Central memory CD8-positive, alpha-beta T cell (primary cell): Measurements from ENCODE around the gene MTARC2.
A peak's percentile ranks its signal among the peaks of the same experiment; 100 is the strongest.
"Not testable (repeated sequence)": the region's sequence is repeated elsewhere in the genome, so short reads cannot be mapped to it uniquely, and the experiment has no call there.

ENCODE experiments used
- ATAC-seq: fragments of 150-1000 bp; cut with Tn5 transposase; replicated peaks from 2 replicates; pipeline ENCODE4 v1.10.0; 2022; ENCODE audit warnings: mild to moderate bottlenecking, moderate FRiP score, moderate number of reproducible peaks; ENCODE audit not compliant: poor library complexity, severe bottlenecking; ENCODE audit errors: extremely low read depth
- DNase-seq, 2 donors: peaks; one replicate each; pipeline ENCODE4 v3.0.0; 2021; ENCODE audit warnings: low spot score in 2 of 2
- H3K27ac Mint-ChIP-seq: one replicate; pipeline ENCODE4 v1.8.0; 2022; ENCODE audit warnings: low read depth, mild to moderate bottlenecking, moderate library complexity, mixed read lengths
- H3K27me3 Mint-ChIP-seq: one replicate; pipeline ENCODE4 v1.8.0; 2022; ENCODE audit warnings: mixed read lengths
- H3K36me3 Mint-ChIP-seq: one replicate; pipeline ENCODE4 v1.8.0; 2022; ENCODE audit warnings: mild to moderate bottlenecking, moderate library complexity, mixed read lengths; ENCODE audit not compliant: insufficient read depth
- H3K4me1 Mint-ChIP-seq: one replicate; pipeline ENCODE4 v1.8.0; 2022; ENCODE audit warnings: mixed read lengths
- H3K4me3 Mint-ChIP-seq: one replicate; pipeline ENCODE4 v1.8.0; 2022; ENCODE audit warnings: mild to moderate bottlenecking, moderate library complexity, mixed read lengths
- H3K9me3 Mint-ChIP-seq: one replicate; pipeline ENCODE4 v1.8.0; 2022; ENCODE audit warnings: mixed read lengths

Gene MTARC2

GRCh38 chr1:220710333-220710732, 37.8 kb upstream of the MTARC2 start:
- DNase-seq (no peak), ATAC-seq (no peak)
- Mint-ChIP-seq H3K27me3 (peaks cover 15% of the 10 kb centered on the region), H3K4me3 (no peak overlapping the region), H3K9me3 (no peaks in the 10 kb centered on the region), H3K4me1 (peaks cover 6% of the 10 kb centered on the region), H3K27ac (no peak overlapping the region), H3K36me3 (peaks cover 2% of the 10 kb centered on the region)

GRCh38 chr1:220711056-220711809, 36.9 kb upstream of the MTARC2 start:
- Mint-ChIP-seq H3K27me3 (peaks cover 10% of the 10 kb centered on the region), H3K4me3 (no peak overlapping the region), H3K4me1 (peaks cover 6% of the 10 kb centered on the region), H3K36me3 (peaks cover 2% of the 10 kb centered on the region), H3K27ac (no peak overlapping the region), H3K9me3 (no peaks in the 10 kb centered on the region)
- no peak for ATAC-seq
- DNase-seq, result no peak

GRCh38 chr1:220715986-220716385, 32.1 kb upstream of the MTARC2 start:
- H3K4me3 Mint-ChIP-seq, H3K9me3 Mint-ChIP-seq, DNase-seq, ATAC-seq, H3K36me3 Mint-ChIP-seq, H3K4me1 Mint-ChIP-seq, H3K27ac Mint-ChIP-seq: not testable (repeated sequence)
- peaks cover 32% of the 10 kb centered on the region for H3K27me3 Mint-ChIP-seq

GRCh38 chr1:220717800-220718640, 30.1 kb upstream of the MTARC2 start:
- peaks cover 32% of the 10 kb centered on the region for H3K27me3 Mint-ChIP-seq
- no peak overlapping the region for H3K4me3 Mint-ChIP-seq
- H3K9me3 Mint-ChIP-seq, result no peaks in the 10 kb centered on the region
- no peak overlapping the region for H3K27ac Mint-ChIP-seq
- no peaks in the 10 kb centered on the region for H3K36me3 Mint-ChIP-seq
- no peak for DNase-seq
- no peaks in the 10 kb centered on the region for H3K4me1 Mint-ChIP-seq
- no peak for ATAC-seq

GRCh38 chr1:220721266-220721665, 26.9 kb upstream of the MTARC2 start:
- H3K4me3 Mint-ChIP-seq, ATAC-seq, H3K27ac Mint-ChIP-seq, H3K4me1 Mint-ChIP-seq, H3K36me3 Mint-ChIP-seq, DNase-seq, H3K9me3 Mint-ChIP-seq: not testable (repeated sequence)
- H3K27me3 Mint-ChIP-seq, result peaks cover 32% of the 10 kb centered on the region

- Mint-ChIP-seq H3K27ac (no peak overlapping the region), H3K9me3 (no peaks in the 10 kb centered on the region), H3K36me3 (no peaks in the 10 kb centered on the region), H3K27me3 (no peaks in the 10 kb centered on the region), H3K4me3 (no peak overlapping the region), H3K4me1 (no peaks in the 10 kb centered on the region)
- no peak for ATAC-seq
- no peak for DNase-seq
Measured at GRCh38 chr1:220726634-220727033, 21.5 kb upstream of the MTARC2 start.

GRCh38 chr1:220727519-220727918, 20.6 kb upstream of the MTARC2 start:
- DNase-seq (no peak), ATAC-seq (no peak)
- no peaks in the 10 kb centered on the region for H3K4me1 Mint-ChIP-seq
- no peak overlapping the region for H3K4me3 Mint-ChIP-seq
- H3K27ac Mint-ChIP-seq, result no peak overlapping the region
- no peaks in the 10 kb centered on the region for H3K27me3 Mint-ChIP-seq
- H3K9me3 Mint-ChIP-seq, result no peaks in the 10 kb centered on the region
- no peaks in the 10 kb centered on the region for H3K36me3 Mint-ChIP-seq

- no peak for DNase-seq
- Mint-ChIP-seq H3K27me3 (no peaks in the 10 kb centered on the region), H3K4me1 (peaks cover 8% of the 10 kb centered on the region), H3K9me3 (no peaks in the 10 kb centered on the region), H3K27ac (no peak overlapping the region), H3K4me3 (no peak overlapping the region), H3K36me3 (no peaks in the 10 kb centered on the region)
- ATAC-seq, result no peak
Measured at GRCh38 chr1:220730486-220730885, 17.6 kb upstream of the MTARC2 start.

- peak overlapping the region; percentile 25 for H3K27ac Mint-ChIP-seq
- H3K9me3 Mint-ChIP-seq, result no peaks in the 10 kb centered on the region
- DNase-seq, result no peak
Measured at GRCh38 chr1:220732137-220732536, 16.0 kb upstream of the MTARC2 start.

GRCh38 chr1:220732621-220733020, 15.5 kb upstream of the MTARC2 start:
- no peak overlapping the region for H3K27ac Mint-ChIP-seq
- no peaks in the 10 kb centered on the region for H3K36me3 Mint-ChIP-seq
- H3K9me3 Mint-ChIP-seq, result no peaks in the 10 kb centered on the region
- H3K27me3 Mint-ChIP-seq, result no peaks in the 10 kb centered on the region
- DNase-seq, result no peak
- no peak for ATAC-seq
- peaks cover 8% of the 10 kb centered on the region for H3K4me1 Mint-ChIP-seq
- H3K4me3 Mint-ChIP-seq, result no peak overlapping the region

More at GRCh38 chr1:220732137-220732536, 16.0 kb upstream of the MTARC2 start:
- Mint-ChIP-seq H3K27me3 (no peaks in the 10 kb centered on the region), H3K4me3 (no peak overlapping the region), H3K36me3 (no peaks in the 10 kb centered on the region), H3K4me1 (peaks cover 8% of the 10 kb centered on the region)
- ATAC-seq, result no peak

GRCh38 chr1:220733086-220733601, 15.0 kb upstream of the MTARC2 start:
- H3K27ac Mint-ChIP-seq, result no peak overlapping the region
- ATAC-seq, result peak; percentile 85
- peaks cover 8% of the 10 kb centered on the region for H3K4me1 Mint-ChIP-seq
- no peaks in the 10 kb centered on the region for H3K9me3 Mint-ChIP-seq
- H3K36me3 Mint-ChIP-seq, result no peaks in the 10 kb centered on the region
- no peaks in the 10 kb centered on the region for H3K27me3 Mint-ChIP-seq
- H3K4me3 Mint-ChIP-seq, result peak overlapping the region; percentile 17
- peak; percentile 66 to 67 for DNase-seq

GRCh38 chr1:220734571-220735326, 13.4 kb upstream of the MTARC2 start:
- ATAC-seq (no peak), DNase-seq (no peak)
- Mint-ChIP-seq H3K4me3 (no peak overlapping the region), H3K4me1 (peaks cover 8% of the 10 kb centered on the region), H3K9me3 (no peaks in the 10 kb centered on the region), H3K36me3 (no peaks in the 10 kb centered on the region), H3K27ac (no peak overlapping the region), H3K27me3 (peaks cover 5% of the 10 kb centered on the region)
